HG03097 (cell line): Measurements from ENCODE around the gene DOC2B.
"Not testable (repeated sequence)": the region's sequence is repeated elsewhere in the genome, so short reads cannot be mapped to it uniquely, and the experiment has no call there.

ENCODE experiments used
- ATAC-seq: cut with Tn5 transposase; IDR thresholded peaks from one replicate; pipeline ENCODE4 v1.9.1; 2021; ENCODE audit not compliant: unreplicated experiment, low FRiP score

The DOC2B gene

GRCh38 chr17:181245-182049, at the start of gene DOC2B:
TSS of gene DOC2B (minus strand) at chr17:181650. CDS start at chr17:181479, 171 bp downstream.
- no peak for ATAC-seq

GRCh38 chr17:230395-230770, 48.9 kb upstream of the DOC2B start:
- ATAC-seq, result no peak

- no peak for ATAC-seq
These were observed 48.4 kb upstream of the DOC2B start for GRCh38 chr17:229709-230394.

- ATAC-seq, result no peak
These were observed 47.7 kb upstream of the DOC2B start for GRCh38 chr17:228951-229708.

GRCh38 chr17:227946-228615, 46.6 kb upstream of the DOC2B start:
- no peak for ATAC-seq

GRCh38 chr17:227078-227945, 45.9 kb upstream of the DOC2B start:
- no peak for ATAC-seq

- ATAC-seq, result no peak
These were observed 44.9 kb upstream of the DOC2B start for GRCh38 chr17:226108-227077.

- no peak for ATAC-seq
These were observed 44.1 kb upstream of the DOC2B start for GRCh38 chr17:225551-225950.

GRCh38 chr17:224576-224975, 43.1 kb upstream of the DOC2B start:
- not testable (repeated sequence) for ATAC-seq

- ATAC-seq, result no peak
These were observed 42.4 kb upstream of the DOC2B start for GRCh38 chr17:223723-224471.

- no peak for ATAC-seq
These were observed 40.7 kb upstream of the DOC2B start for GRCh38 chr17:222172-222571.

GRCh38 chr17:219696-220095, 38.2 kb upstream of the DOC2B start:
- ATAC-seq, result no peak

- ATAC-seq, result no peak
These were observed 37.1 kb upstream of the DOC2B start for GRCh38 chr17:218432-219110.

GRCh38 chr17:216625-217024, 35.2 kb upstream of the DOC2B start:
- ATAC-seq, result no peak

- not testable (repeated sequence) for ATAC-seq
These were observed 34.4 kb upstream of the DOC2B start for GRCh38 chr17:215563-216478.

- no peak for ATAC-seq
These were observed 33.5 kb upstream of the DOC2B start for GRCh38 chr17:214881-215331.
